Measurements from ENCODE around the gene SERPINA1. TPM values are rescaled to one million over a fixed set of nuclear protein-coding genes. Genes with fewer than 3 reads are reported as not detected.
A peak's percentile ranks its signal among the peaks of the same experiment; 100 is the strongest.

The SERPINA1 gene
- total RNA-seq, 1 experiment from 2014 or later = not detected

GRCh38 chr14:94391281-94391975 lies 3.0 kb upstream of the SERPINA1 start:
- Mint-ChIP-seq H3K27me3 (ENCODE audit: low read depth) (peaks cover 25% of the 10 kb centered on the region), H3K36me3 (ENCODE audit: insufficient read depth in 1 of 3, low read depth in 3 of 3) (no peaks in the 10 kb centered on the region; a peak in 1 of 7 replicates), H3K4me1 (peaks cover 40 to 50% of the 10 kb centered on the region in 2 experiments), H3K9me3 (no peaks in the 10 kb centered on the region; a peak in 1 of 5 replicates), H3K4me3 (no peak overlapping the region), H3K27ac (no peak overlapping the region)
- no peak overlapping the region for H4K5ac ChIP-seq (ENCODE audit: insufficient read length, low read depth, low read length)
- no peak for TF ChIP-seq CTCF (conservative IDR thresholded peaks at IDR 0.05)
- no peak overlapping the region for H2BK120ac ChIP-seq (ENCODE audit: low read depth, low read length, poor library complexity, severe bottlenecking)
- no peaks in the 10 kb centered on the region for H3K79me2 ChIP-seq (ENCODE audit: insufficient read depth, low read length)
- H3K9ac ChIP-seq (ENCODE audit: extremely low read depth, insufficient read length, low read length) = no peak overlapping the region
- peak; percentile 15 for DNase-seq
- no peak overlapping the region for H3K14ac ChIP-seq (ENCODE audit: insufficient read depth, low read length)
- no peak overlapping the region for H2AFZ ChIP-seq (ENCODE audit: low read length)
- no peaks in the 10 kb centered on the region for H3K23me2 ChIP-seq (ENCODE audit: insufficient read length, low read depth, low read length, poor library complexity, severe bottlenecking)
- no peak overlapping the region for H4K91ac ChIP-seq (ENCODE audit: insufficient read length, low read depth, low read length)
- H2BK20ac ChIP-seq (ENCODE audit: low read depth, low read length, poor library complexity, severe bottlenecking) = no peak overlapping the region
- no peak overlapping the region for H4K8ac ChIP-seq (replicated peaks; ENCODE audit: insufficient read length, low read depth, low read length)
- H2BK15ac ChIP-seq (ENCODE audit: low read depth, low read length) = no peak overlapping the region
- H3K4me2 ChIP-seq (ENCODE audit: insufficient read depth, insufficient read length, low read length) = no peak overlapping the region
- no peaks in the 10 kb centered on the region for H3K79me1 ChIP-seq (ENCODE audit: insufficient read depth, low read depth, low read length, poor library complexity, severe bottlenecking)
- no peak overlapping the region for H3K23ac ChIP-seq (ENCODE audit: insufficient read length, low read depth, low read length)
- no peaks in the 10 kb centered on the region for H3K9me3 ChIP-seq (ENCODE audit: control insufficient read depth, low read depth, low read length)
- H2BK5ac ChIP-seq (ENCODE audit: insufficient read length, low read length) = no peak overlapping the region
- no CpG with 5 or more reads among the region's 10 CpGs for WGBS (ENCODE audit: extremely low coverage, insufficient read length, low lambda C conversion rate)
- H3K4ac ChIP-seq (ENCODE audit: low read depth, low read length) = no peak overlapping the region
- no peaks in the 10 kb centered on the region for H3K27me3 ChIP-seq (ENCODE audit: insufficient read depth, low read length)
- no peak overlapping the region for H3K27ac ChIP-seq (ENCODE audit: insufficient read length, low read depth, low read length)
- H2AK5ac ChIP-seq (ENCODE audit: insufficient read length, low read length) = no peak overlapping the region
- no peaks in the 10 kb centered on the region for H4K20me1 ChIP-seq (ENCODE audit: control insufficient read depth, insufficient read depth, insufficient read length)
- H3K18ac ChIP-seq (ENCODE audit: insufficient read length, low read depth, low read length) = no peak overlapping the region
- H3T11ph ChIP-seq (ENCODE audit: low read length) = no peak overlapping the region
- no peak overlapping the region for H2BK12ac ChIP-seq (ENCODE audit: insufficient read length, low read depth, low read length)
- no peaks in the 10 kb centered on the region for H3K4me1 ChIP-seq (ENCODE audit: insufficient read depth, low read length)
- H3K56ac ChIP-seq (ENCODE audit: insufficient read length, low read depth, low read length) = no peak overlapping the region

Measured in H9 (cell line).